Stimulated activated CD8-positive, alpha-beta memory T cell treated with anti-CD3 and anti-CD28 coated beads, Interleukin-7, amount 100 ng/mL, for 1 hour (primary cell): ENCODE measurements around the gene C16orf96.

Experiments
- DNase-seq, 2 donors: peaks; one replicate each; pipeline ENCODE4 v3.0.0-alpha.2; 2020; ENCODE audit warnings: low read depth in 2 of 2

Gene C16orf96

DNA sequence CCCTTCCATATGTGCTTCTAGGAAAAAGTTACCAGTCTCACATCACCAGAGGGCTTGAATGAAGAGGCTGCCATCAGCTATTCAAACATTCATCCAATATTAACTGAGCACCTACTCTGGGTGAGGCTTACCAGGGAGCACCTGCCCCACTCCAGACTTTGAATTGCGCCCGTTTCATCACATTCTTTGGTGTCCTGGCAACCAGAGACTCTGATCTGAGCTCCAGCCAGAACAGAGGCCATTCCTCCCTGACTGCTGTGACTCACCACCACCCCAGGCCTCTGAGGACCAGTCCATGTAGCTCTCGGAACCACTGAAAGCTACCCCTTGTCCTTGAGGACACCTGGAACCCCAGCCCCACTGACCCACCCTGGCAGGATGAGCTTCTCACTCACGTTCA is at the start of gene C16orf96:
C16orf96 (plus strand) TSS at position 229 of the 400 bp plus-strand sequence; CDS start at position 379, 150 bp downstream.
- no peak for DNase-seq

- DNase-seq: no peak
Measured at GRCh38 chr16:4506450-4506849, 49.7 kb upstream of the C16orf96 start.

GRCh38 chr16:4507588-4508345 is 48.4 kb upstream of the C16orf96 start:
- DNase-seq: no peak

- no peak for DNase-seq
Measured at GRCh38 chr16:4508806-4509205, 47.3 kb upstream of the C16orf96 start.

DNA sequence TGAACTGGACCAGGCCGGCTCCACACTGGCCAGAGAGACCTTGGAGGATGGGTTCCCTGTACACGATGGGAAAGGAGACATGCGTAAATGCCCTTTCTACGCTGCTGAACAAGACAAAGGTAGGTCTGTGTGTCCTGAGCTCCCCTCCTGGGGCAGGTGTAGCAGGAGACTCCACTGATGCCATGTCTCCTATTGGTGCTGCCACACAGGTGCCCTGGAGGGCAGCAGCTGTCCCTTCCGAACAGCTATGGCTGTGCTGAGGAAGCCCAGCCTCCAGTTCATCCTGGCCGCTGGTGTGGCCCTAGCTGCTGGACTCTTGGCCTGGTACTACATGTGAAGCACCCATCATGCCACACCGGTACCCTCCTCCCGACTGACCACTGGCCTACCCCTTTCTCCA is 46.7 kb upstream of the C16orf96 start:
- no peak for DNase-seq

- no peak for DNase-seq
Measured at GRCh38 chr16:4510131-4510530, 46.0 kb upstream of the C16orf96 start.

GRCh38 chr16:4510747-4511426 is 45.3 kb upstream of the C16orf96 start:
- DNase-seq: no peak

GRCh38 chr16:4511441-4512082 is 44.6 kb upstream of the C16orf96 start:
- DNase-seq: no peak

- DNase-seq: no peak
Measured at GRCh38 chr16:4512473-4512872, 43.7 kb upstream of the C16orf96 start.

DNA sequence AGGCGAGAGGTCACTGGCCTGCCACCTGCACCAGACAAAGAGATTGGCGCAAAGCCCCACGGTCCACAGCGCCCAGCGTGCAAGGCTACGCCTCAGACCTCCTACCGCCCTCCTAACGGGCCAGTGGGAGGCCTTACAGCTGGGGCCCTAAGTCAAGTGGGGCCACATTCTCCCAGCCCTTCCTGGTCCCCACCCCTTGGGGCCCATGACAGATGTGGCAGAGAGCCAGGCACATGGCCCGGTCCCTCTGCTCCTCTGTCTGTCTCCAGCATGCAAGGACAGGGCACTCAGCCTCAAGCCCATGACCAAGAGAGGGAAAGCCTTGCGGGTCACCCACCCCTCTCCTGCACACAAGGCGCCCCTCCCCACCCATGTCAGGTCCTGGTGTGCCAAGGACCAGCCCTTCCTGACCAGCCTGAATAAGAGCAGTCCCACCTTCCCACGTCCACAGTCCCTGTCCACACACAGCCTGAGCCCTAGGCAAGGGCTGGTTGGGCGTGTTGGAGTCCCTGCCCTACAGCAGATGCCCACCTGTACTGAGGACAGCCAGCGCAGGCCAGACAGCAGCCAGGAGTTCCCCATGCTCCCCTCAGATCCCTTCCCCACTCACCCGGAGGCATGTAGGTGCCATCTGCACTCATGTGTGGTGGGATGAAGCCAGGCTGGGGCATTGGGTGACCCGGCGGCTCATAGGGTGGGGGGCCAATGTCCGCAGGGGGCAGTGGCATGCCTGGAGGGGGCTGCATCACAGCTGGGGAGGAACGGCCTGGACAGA is 42.9 kb upstream of the C16orf96 start:
- no peak for DNase-seq

DNA sequence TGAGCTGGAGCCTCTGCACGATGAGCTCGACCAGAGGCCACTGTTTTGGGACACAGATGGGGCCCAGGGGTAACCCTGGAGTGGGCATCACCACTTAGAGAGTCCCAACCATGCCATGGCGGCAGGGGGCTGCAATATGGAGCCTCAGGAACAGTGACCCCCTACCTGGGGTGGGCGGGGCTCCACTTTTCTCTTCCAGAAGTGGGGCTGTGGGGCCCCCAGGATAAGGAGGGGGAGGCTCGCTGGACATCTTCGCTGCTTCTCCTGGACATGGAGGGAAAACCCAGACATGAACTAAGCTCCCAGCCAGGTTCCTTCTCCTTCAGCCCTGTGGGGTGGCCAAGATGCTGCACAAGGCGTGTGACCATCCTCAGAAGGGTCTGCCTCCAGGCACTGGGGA is 42.3 kb upstream of the C16orf96 start:
- no peak for DNase-seq

GRCh38 chr16:4514606-4515005 is 41.5 kb upstream of the C16orf96 start:
- no peak for DNase-seq

GRCh38 chr16:4515611-4516233 is 40.4 kb upstream of the C16orf96 start:
- DNase-seq: no peak

DNA sequence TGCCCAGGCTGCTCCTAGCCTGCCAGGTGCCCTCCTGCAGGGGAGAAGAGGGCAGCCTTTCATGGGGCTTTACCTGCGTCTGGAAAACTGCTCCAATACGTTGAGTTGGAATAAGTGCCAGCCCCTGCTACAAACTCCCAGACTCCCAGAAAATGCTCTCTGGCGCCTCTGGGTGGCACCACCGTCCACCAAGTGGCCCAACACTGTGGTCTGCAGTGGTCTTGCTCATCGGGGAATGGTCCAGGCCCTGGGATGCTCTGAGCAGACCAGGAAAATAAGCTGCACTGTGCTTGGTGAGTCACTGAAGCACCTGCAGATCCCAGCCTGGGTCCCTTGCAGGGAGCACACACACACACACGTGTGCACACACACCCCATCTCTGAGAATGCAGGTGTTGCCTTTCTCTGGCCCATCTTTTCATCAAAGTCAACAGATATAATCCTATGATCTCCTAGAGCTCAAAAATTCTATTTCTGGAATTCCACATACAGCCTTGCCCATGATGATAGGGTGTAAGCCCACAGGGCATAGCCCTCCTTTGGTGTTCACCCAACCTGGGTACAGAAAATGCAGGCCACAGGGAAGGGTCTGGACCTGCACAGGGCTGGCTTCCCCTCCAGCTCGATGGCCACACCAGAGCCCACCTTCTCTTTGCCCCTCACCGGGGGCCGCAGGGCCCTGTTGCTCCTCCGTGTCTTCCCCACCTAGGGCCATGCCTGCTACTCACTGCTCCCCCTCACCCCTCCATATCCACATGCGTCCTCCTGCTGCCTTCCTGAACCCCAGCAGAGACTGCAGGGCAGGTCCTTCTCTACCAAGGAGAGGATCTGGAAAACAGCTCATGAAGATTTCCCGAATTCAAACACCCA is 38.1 kb upstream of the C16orf96 start:
- DNase-seq: no peak

- no peak for DNase-seq
Measured at GRCh38 chr16:4519274-4520058, 36.7 kb upstream of the C16orf96 start.

DNA sequence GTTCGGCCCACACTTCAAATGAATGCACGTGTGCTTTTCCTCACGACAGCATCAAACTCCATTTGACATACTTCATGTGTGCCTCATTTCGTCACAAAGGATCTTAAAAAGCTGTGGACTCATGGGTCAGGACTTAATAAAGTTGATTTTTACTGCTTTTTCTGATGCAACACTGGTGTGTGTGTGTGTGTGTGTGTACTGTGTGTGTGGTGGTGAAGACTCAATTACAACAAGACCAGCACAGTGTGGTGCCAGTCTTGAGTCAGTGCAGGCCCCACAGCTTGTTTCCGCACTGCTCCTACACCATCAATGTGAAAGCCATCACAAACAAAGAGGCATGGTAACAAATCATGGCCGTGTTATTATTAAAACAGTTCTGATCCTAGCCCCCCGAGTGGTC is 35.2 kb upstream of the C16orf96 start:
- DNase-seq: no peak

DNA sequence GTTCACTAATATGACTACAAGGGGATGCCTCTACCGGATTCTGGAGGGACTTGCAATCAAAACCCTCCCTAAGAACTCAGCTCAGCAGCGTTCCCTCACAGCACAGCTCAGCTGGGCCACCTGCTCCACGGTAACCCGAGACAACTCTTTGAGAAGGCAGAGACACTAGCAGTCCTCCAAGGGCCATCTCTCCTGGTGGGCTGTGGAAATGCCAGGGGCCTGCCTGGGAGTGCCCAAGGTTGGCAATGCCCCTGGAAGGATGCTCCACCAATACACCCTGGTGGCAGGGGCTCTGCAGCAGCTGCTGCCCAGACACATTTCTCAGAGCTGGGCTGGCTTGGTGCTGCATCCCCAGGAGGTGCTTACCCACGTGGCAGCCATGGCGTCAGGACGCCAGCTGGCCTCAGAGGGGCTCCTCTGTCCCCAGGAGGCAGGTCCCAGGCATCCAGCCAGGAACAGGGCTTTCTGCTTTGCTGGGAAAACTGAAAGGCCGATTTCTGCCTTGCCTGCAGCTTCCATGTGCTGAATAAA is 34.0 kb upstream of the C16orf96 start:
- no peak for DNase-seq

DNA sequence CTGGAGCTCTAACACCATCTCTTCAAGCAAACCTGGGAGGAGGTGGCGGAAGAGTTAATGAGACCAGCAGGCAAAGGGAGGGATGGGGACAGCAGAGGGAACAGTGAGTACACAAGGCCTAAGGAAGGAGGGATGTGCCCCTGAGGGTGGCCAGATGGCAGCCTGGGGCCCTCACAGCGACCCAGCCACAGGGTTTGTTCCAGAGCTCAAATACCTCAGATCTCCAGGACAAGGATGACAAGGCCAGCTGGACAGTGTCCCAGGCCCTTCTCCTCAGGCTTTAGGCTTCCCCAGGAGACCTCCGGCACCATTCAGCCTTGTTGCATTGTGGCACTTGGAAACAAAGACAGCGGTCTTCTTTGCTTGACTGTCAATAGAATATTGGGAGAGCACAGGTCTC is 32.5 kb upstream of the C16orf96 start:
- DNase-seq: no peak

DNA sequence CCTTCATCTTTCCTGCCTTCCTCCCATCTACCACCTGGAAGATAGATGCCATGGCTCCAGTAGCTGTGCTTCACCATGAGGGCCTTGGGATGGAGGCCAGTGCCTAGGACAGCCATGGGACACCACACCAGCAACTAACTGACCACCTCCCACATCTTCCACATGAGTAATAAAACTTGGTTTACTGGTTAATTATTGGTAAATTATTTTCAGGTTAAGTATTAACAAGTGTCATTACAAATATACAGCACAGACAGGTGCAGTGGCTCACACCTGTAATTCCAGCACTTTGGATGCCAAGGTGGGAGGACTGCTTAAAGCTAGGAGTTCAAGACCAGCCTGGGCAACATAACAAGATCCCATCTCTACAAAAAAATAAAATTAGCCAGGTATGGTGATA is 31.6 kb upstream of the C16orf96 start:
- no peak for DNase-seq

GRCh38 chr16:4525069-4525468 is 31.1 kb upstream of the C16orf96 start:
- DNase-seq: no peak
